Uterus (tissue), 2 donors: ENCODE measurements around the gene NAB2.

Experiments used
- POLR2A ChIP-seq, 2 donors: fragments of 450-650 bp; IDR thresholded peaks; one replicate each; pipeline ENCODE4 v1.6.1; 2016; ENCODE audit warnings: antibody characterized with exemption in 2 of 2, mild to moderate bottlenecking in 1 of 2, moderate library complexity in 1 of 2
- TF ChIP-seq, protein P1 (sequence below), 4 experiments: fragments of 200-600 bp in 2 of 4; fragments of 450-650 bp in 2 of 4; sonication (generic) in 2 of 4; IDR thresholded peaks; one replicate each; pipeline ENCODE4 v1.5.1; 2016 to 2019; ENCODE audit warnings: antibody characterized with exemption in 4 of 4, mild to moderate bottlenecking in 2 of 4, moderate library complexity in 1 of 4

DNA sequence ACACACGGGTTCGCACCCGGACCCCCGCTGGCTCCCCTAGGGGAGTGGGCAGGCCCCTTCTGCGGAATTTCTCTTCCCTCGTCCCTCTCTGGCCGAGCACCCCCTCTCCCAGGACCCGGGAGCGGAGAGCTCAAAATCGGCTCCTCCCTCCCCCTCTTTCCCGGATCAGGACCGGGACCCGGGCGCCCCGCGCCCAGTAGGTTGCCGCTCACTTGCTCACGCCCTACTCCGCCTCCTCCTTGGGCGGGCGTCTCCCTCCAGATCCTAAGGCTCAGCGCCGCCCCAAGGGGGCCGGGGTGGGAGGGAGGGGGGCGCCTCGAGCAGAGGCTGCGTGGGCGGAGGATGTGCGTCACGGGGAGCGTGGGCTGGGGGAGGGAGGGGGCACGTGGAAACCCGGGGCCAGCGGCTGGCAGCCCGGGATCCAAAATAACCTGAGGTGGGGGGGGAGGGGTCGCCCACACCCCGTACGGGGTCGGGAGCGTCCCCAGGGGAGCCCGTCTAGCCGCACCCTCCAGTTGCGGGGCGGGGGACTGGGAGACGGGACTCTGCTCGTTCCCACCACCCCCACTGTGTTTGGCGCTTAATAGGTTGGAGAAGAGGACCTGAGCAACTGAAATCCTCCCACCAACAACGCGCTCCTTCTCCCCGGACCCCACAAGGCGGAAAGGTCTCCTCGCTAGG is 1.8 kb upstream of the NAB2 start:
- TF ChIP-seq POLR2A (IDR thresholded peaks at IDR 0.05), result peak; percentile 49 to 84
- TF ChIP-seq, protein P1, sequence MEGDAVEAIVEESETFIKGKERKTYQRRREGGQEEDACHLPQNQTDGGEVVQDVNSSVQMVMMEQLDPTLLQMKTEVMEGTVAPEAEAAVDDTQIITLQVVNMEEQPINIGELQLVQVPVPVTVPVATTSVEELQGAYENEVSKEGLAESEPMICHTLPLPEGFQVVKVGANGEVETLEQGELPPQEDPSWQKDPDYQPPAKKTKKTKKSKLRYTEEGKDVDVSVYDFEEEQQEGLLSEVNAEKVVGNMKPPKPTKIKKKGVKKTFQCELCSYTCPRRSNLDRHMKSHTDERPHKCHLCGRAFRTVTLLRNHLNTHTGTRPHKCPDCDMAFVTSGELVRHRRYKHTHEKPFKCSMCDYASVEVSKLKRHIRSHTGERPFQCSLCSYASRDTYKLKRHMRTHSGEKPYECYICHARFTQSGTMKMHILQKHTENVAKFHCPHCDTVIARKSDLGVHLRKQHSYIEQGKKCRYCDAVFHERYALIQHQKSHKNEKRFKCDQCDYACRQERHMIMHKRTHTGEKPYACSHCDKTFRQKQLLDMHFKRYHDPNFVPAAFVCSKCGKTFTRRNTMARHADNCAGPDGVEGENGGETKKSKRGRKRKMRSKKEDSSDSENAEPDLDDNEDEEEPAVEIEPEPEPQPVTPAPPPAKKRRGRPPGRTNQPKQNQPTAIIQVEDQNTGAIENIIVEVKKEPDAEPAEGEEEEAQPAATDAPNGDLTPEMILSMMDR (IDR thresholded peaks at IDR 0.05), result peak in 1 of 4 experiments; percentile 11
